PFSK-1 (cell line): Measurements from ENCODE around the gene MFSD12.

Source experiments
- FOXP2 ChIP-seq: optimal IDR thresholded peaks from 2 replicates; pipeline ENCODE3; 2011; ENCODE audit warnings: borderline replicate concordance, control low read depth, inconsistent platforms; ENCODE audit not compliant: insufficient read depth; ENCODE audit errors: extremely low read length, extremely low read depth
- POLR2AphosphoS5 ChIP-seq: IDR thresholded peaks from 2 replicates; pipeline ENCODE4 v1.6.1; 2012; ENCODE audit warnings: low read depth, mild to moderate bottlenecking, control low read depth, low read length, moderate library complexity
- REST ChIP-seq, 2 experiments: IDR thresholded peaks; 2 replicates each; pipeline versions ENCODE4 v1.6.1 to v1.8.0; 2011 to 2012; ENCODE audit warnings: low read depth in 2 of 2, low read length in 2 of 2, control low read depth in 1 of 2, inconsistent platforms in 1 of 2, mild to moderate bottlenecking in 1 of 2, moderate library complexity in 1 of 2; ENCODE audit not compliant: insufficient read depth in 1 of 2
- SIN3A ChIP-seq: IDR thresholded peaks from 2 replicates; pipeline ENCODE4 v1.6.1; 2012; ENCODE audit warnings: mild to moderate bottlenecking, low read length, moderate library complexity, borderline replicate concordance; ENCODE audit not compliant: insufficient read depth
- TAF1 ChIP-seq: IDR thresholded peaks from 2 replicates; pipeline ENCODE4 v1.6.1; 2012; ENCODE audit warnings: low read length, control low read depth, borderline replicate concordance; ENCODE audit not compliant: insufficient read depth

MFSD12 gene

GRCh38 chr19:3535563-3535965 is 21.8 kb downstream of the MFSD12 start:
- TF ChIP-seq POLR2AphosphoS5 (0 out of 2 replicates have a peak, but pooled peaks have one; percentile 32), SIN3A (no peak)

GRCh38 chr19:3535235-3535535 is 22.2 kb downstream of the MFSD12 start:
- TF ChIP-seq POLR2AphosphoS5, result no peak
- TF ChIP-seq SIN3A, result no peak
- no peak for TF ChIP-seq REST (IDR thresholded peaks at IDR 0.05; ENCODE audit: insufficient read depth in 1 of 2, low read depth in 2 of 2, low read length in 2 of 2)
- TF ChIP-seq TAF1, result no peak
- TF ChIP-seq FOXP2, result no peak

DNA sequence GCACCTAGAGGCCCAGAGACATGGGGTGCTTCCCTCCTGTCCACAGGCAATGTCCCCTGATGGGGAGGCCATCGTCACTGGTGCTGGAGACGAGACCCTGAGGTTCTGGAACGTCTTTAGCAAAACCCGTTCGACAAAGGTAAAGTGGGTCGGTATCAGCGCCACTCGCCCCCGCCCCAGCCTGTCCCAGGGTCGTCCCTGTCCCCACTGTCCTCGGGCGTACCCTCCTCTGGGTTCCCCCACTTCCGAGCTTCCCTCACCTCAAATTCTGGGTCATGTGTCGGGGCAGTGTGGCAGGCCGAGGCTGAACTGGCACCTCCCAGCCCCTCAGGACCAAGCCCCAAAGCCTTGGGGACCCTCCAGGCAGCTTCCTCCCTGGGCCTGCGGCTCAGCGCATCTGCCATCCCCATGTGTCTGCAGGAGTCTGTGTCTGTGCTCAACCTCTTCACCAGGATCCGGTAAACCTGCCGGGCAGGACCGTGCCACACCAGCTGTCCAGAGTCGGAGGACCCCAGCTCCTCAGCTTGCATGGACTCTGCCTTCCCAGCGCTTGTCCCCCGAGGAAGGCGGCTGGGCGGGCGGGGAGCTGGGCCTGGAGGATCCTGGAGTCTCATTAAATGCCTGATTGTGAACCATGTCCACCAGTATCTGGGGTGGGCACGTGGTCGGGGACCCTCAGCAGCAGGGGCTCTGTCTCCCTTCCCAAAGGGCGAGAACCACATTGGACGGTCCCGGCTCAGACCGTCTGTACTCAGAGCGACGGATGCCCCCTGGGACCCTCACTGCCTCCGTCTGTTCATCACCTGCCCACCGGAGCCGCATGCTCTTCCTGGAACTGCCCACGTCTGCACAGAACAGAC is 22.8 kb downstream of the MFSD12 start:
- TF ChIP-seq FOXP2 (no peak), REST (IDR thresholded peaks at IDR 0.05; ENCODE audit: insufficient read depth in 1 of 2, low read depth in 2 of 2, low read length in 2 of 2) (no peak), SIN3A (no peak), POLR2AphosphoS5 (no peak), TAF1 (no peak)

- TF ChIP-seq TAF1 (no peak), POLR2AphosphoS5 (no peak), REST (IDR thresholded peaks at IDR 0.05; ENCODE audit: insufficient read depth in 1 of 2, low read depth in 2 of 2, low read length in 2 of 2) (no peak), FOXP2 (no peak), SIN3A (no peak)
Observed at GRCh38 chr19:3533563-3534216, 23.7 kb downstream of the MFSD12 start.

- TF ChIP-seq FOXP2 (no peak), TAF1 (no peak), POLR2AphosphoS5 (no peak), SIN3A (no peak), REST (IDR thresholded peaks at IDR 0.05; ENCODE audit: insufficient read depth in 1 of 2, low read depth in 2 of 2, low read length in 2 of 2) (no peak)
Observed at GRCh38 chr19:3533033-3533432, 24.4 kb downstream of the MFSD12 start.
